Testis (tissue), 2 donors: ENCODE data around the gene URM1.

Experiments used
- POLR2A ChIP-seq: fragments of 450-650 bp; IDR thresholded peaks from one replicate; pipeline ENCODE4 v1.6.1; 2017; ENCODE audit warnings: antibody characterized with exemption, mild to moderate bottlenecking, moderate library complexity
- TF ChIP-seq, protein P1 (sequence below), 3 experiments: fragments of 450-650 bp in 2 of 3; fragments of 200-600 bp in 1 of 3; sonication (generic) in 1 of 3; IDR thresholded peaks; one replicate each; pipeline ENCODE4 v1.5.1; 2016 to 2019; ENCODE audit warnings: antibody characterized with exemption in 3 of 3, mild to moderate bottlenecking in 2 of 3, moderate library complexity in 1 of 3

GRCh38 chr9:128405077-128405779 lies 34.1 kb downstream of the URM1 start:
- TF ChIP-seq POLR2A, result no peak
- TF ChIP-seq, protein P1, sequence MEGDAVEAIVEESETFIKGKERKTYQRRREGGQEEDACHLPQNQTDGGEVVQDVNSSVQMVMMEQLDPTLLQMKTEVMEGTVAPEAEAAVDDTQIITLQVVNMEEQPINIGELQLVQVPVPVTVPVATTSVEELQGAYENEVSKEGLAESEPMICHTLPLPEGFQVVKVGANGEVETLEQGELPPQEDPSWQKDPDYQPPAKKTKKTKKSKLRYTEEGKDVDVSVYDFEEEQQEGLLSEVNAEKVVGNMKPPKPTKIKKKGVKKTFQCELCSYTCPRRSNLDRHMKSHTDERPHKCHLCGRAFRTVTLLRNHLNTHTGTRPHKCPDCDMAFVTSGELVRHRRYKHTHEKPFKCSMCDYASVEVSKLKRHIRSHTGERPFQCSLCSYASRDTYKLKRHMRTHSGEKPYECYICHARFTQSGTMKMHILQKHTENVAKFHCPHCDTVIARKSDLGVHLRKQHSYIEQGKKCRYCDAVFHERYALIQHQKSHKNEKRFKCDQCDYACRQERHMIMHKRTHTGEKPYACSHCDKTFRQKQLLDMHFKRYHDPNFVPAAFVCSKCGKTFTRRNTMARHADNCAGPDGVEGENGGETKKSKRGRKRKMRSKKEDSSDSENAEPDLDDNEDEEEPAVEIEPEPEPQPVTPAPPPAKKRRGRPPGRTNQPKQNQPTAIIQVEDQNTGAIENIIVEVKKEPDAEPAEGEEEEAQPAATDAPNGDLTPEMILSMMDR (IDR thresholded peaks at IDR 0.05), result no peak
